DOHH2 (cell line): ENCODE measurements around the gene CLDN18.

Experiments
- EZH2phosphoT487 ChIP-seq: fragments of 200-600 bp; sonication (generic); IDR thresholded peaks from 2 replicates; pipeline ENCODE4 v1.6.1; 2017; ENCODE audit warnings: borderline replicate concordance, mild to moderate bottlenecking, antibody characterized with exemption, low read length, moderate library complexity, mixed read lengths
- TF ChIP-seq, protein P1 (sequence below): fragments of 200-600 bp; sonication (generic); IDR thresholded peaks from one replicate; pipeline ENCODE4 v1.5.1; 2014; ENCODE audit warnings: antibody characterized with exemption, mild to moderate bottlenecking, low read depth, low read length; ENCODE audit not compliant: poor library complexity, severe bottlenecking

DNA sequence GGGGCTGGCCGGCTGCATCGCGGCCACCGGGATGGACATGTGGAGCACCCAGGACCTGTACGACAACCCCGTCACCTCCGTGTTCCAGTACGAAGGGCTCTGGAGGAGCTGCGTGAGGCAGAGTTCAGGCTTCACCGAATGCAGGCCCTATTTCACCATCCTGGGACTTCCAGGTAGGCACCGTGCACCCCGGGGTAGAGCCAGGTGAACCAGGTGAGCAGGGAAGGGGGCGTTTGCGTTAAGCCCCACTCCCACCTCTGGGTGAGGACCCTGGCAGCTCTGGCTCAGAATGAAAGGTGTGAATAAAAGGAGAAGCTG lies 267 bp downstream of the CLDN18 start:
- TF ChIP-seq, protein P1, sequence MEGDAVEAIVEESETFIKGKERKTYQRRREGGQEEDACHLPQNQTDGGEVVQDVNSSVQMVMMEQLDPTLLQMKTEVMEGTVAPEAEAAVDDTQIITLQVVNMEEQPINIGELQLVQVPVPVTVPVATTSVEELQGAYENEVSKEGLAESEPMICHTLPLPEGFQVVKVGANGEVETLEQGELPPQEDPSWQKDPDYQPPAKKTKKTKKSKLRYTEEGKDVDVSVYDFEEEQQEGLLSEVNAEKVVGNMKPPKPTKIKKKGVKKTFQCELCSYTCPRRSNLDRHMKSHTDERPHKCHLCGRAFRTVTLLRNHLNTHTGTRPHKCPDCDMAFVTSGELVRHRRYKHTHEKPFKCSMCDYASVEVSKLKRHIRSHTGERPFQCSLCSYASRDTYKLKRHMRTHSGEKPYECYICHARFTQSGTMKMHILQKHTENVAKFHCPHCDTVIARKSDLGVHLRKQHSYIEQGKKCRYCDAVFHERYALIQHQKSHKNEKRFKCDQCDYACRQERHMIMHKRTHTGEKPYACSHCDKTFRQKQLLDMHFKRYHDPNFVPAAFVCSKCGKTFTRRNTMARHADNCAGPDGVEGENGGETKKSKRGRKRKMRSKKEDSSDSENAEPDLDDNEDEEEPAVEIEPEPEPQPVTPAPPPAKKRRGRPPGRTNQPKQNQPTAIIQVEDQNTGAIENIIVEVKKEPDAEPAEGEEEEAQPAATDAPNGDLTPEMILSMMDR = no peak
- TF ChIP-seq EZH2phosphoT487 = no peak
